GM10266 (cell line): ENCODE results near the gene SOX11.

Experiments
- DNase-seq: peaks from one replicate; pipeline ENCODE4 v3.0.0; 2012; ENCODE audit errors: extremely low spot score
- TF ChIP-seq, protein P1 (sequence below): IDR thresholded peaks from 2 replicates; pipeline ENCODE4 v1.5.1; 2012; ENCODE audit warnings: mild to moderate bottlenecking, low read depth; ENCODE audit not compliant: control insufficient read depth, insufficient read depth; ENCODE audit errors: missing control alignments

SOX11 gene

DNA sequence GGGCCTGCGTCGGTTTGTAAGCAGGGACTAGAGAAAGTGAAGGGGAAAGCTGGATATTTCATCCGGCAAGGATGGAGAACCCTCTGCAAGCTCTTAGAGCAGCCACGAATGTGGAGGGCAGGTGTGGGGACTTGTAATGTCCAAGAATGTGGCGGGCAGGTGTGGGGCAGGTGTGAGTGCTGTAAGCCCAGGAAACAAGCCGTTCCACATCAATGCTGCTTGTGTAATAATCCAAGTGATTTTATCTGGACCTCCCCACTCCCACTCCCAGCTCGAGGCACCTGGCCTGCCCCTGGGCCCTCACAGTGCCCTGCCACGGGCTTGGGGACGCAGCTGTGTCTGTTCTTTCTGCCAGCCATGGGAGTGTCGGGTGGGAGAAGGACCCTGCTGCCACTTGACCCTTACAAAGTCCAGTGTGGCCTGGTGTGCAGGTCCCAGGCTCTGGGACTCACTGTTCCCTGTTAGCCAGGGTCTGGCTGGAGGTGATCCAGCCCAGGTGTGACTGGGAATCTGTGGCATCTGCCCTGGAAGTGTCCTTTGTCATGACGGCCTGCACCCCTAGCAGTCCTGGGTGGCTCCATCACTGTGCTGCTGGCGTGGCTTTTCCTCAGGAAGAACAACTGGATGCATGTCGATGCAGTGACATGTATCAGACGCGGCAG lies 42.8 kb downstream of the SOX11 start:
- DNase-seq, result no peak
- TF ChIP-seq, protein P1, sequence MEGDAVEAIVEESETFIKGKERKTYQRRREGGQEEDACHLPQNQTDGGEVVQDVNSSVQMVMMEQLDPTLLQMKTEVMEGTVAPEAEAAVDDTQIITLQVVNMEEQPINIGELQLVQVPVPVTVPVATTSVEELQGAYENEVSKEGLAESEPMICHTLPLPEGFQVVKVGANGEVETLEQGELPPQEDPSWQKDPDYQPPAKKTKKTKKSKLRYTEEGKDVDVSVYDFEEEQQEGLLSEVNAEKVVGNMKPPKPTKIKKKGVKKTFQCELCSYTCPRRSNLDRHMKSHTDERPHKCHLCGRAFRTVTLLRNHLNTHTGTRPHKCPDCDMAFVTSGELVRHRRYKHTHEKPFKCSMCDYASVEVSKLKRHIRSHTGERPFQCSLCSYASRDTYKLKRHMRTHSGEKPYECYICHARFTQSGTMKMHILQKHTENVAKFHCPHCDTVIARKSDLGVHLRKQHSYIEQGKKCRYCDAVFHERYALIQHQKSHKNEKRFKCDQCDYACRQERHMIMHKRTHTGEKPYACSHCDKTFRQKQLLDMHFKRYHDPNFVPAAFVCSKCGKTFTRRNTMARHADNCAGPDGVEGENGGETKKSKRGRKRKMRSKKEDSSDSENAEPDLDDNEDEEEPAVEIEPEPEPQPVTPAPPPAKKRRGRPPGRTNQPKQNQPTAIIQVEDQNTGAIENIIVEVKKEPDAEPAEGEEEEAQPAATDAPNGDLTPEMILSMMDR, result no peak

DNA sequence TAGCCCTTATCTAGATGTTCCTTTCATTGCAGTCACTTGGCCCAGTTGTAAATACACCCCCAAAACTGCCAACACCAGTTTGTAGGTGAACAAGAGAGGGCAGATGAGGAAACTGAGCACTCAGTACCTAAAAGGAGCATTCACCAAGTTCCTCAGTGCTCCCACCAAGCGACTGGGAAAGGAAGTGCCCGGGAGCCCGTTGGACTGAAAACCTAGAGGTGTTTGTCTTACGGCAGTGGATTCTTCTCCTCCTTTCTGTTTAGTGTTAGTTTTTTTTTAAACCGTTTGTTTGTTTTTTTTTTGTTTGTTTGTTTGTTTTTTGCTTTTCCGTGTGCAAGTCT lies 43.3 kb downstream of the SOX11 start:
- TF ChIP-seq, protein P1, result no peak

DNA sequence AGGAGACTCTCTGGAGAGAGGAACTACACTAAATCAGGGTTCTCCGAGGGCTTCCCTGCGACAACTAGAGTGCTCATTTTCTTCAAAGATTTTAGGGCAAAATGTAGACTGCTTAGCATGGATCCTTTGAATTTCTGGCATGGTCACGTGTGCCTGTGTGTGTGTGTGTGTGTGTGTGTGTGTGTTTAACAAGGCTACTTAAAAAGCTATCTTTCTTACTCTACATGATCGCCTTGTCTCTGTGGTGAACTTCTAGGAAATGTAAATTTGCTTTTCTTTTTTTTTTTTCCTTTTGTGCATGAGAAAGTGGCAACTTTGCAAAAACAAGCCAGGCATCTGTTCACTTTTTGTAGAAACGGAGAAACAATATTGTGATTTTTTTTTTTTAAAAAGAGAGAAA lies 43.9 kb downstream of the SOX11 start:
- TF ChIP-seq, protein P1, result no peak
- DNase-seq, result no peak

More for the DNA sequence above, 43.3 kb downstream of the SOX11 start:
- DNase-seq, result no peak

DNA sequence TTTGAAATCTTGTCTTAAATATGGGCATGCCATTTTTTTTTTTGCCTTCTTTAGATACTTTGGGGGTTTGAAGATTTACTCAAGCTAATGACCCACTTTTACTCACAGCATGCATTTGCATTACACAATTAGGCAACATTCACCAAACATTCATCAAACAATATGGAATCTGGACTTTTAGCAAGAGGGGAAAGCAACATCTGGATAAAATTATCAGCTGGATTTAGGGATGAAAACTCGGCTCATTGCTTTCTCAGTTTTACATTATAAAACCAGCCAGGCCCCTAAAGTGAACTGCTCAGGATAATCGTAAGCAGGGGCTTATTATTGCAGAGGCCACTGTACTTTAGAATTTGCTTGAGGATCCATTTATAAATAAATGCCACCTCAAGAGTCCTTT lies 44.7 kb downstream of the SOX11 start:
- no peak for DNase-seq
- TF ChIP-seq, protein P1, result no peak

DNA sequence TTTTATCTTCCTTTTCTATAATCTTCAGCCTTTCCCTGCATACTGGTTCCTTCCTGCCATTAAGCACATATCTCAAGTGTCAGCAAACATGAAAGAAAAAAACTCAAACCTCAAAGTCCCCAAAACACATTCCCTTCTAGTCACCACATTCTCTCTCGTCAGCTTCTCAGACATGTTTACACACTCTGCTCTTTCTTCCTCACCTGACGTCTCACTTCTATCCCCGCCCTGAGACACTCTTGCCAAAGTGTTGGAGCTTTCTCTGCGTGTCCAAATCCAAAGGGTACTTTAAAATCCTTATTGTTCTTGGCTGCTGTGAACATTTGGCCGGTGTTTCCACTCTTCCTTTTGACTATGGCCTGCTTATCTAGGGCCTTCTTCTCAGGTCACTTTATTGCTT lies 47.9 kb downstream of the SOX11 start:
- DNase-seq, result no peak
- TF ChIP-seq, protein P1, result no peak

DNA sequence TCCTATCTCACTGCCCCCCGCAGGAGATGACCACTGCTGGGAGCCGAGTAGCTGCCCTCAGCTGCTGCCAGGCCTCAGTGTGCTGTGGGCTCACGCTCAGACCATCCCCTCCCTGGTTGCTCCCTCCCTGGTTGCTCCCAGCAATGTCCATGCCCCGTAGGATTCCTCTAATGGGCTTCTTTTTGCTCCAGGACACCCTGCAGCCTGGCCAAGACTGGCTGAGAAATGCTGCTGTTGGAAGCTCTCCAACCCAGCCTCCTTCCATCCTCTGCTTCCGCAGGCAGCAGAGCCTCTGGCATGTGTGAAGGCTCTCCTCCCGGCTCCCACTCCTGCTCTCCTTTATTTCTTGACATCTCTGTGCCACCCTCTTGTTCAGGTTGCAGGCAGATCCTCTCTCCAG lies 48.6 kb downstream of the SOX11 start:
- TF ChIP-seq, protein P1, result no peak

DNA sequence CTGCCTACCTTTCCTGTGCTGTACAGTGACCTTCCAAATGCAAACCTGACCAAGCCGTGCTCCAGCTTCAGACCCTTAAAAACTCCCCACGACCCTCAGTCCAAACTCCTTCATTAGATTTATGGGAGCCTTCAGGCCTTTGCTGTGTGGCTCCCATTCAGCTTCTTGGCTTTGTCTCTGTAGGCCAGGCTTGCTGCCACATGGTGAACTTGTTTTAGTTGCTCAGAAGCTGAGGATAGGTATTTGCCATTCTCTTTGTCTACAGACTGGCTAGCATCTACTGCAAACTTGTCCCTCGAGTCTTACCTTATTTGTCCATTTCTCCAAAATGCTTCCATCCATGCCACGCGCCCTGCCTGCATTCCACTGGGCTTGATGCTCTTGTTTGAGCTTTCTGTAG lies 49.1 kb downstream of the SOX11 start:
- TF ChIP-seq, protein P1, result no peak

More for the DNA sequence above, 48.6 kb downstream of the SOX11 start:
- DNase-seq, result no peak

More for the DNA sequence above, 49.1 kb downstream of the SOX11 start:
- DNase-seq, result no peak
